ENCODE measurements around the gene FBXL13. TPM values are rescaled to one million over a fixed set of nuclear protein-coding genes. Genes with fewer than 3 reads are reported as not detected.
A peak's percentile ranks its signal among the peaks of the same experiment; 100 is the strongest.
"Not testable (repeated sequence)": the region's sequence is repeated elsewhere in the genome, so short reads cannot be mapped to it uniquely, and the experiment has no call there.

Gene FBXL13
- total RNA-seq, 2 donors from 2014 or later, result 0.45 to 1.1 TPM

- no peak overlapping the region for H3K4me3 Mint-ChIP-seq
- no peaks in the 10 kb centered on the region for H3K36me3 Mint-ChIP-seq (ENCODE audit: low read depth)
- peaks cover 2% of the 10 kb centered on the region for H3K4me1 Mint-ChIP-seq
- H3K27me3 Mint-ChIP-seq, result no peaks in the 10 kb centered on the region
- no peak overlapping the region for H3K27ac Mint-ChIP-seq
- no peak for ATAC-seq (replicated peaks)
- no peaks in the 10 kb centered on the region for H3K9me3 Mint-ChIP-seq
Measured at GRCh38 chr7:103068414-103069403, 5.9 kb downstream of the FBXL13 start.

GRCh38 chr7:103065667-103066066 lies 8.9 kb downstream of the FBXL13 start:
- Mint-ChIP-seq H3K9me3 (no peaks in the 10 kb centered on the region), H3K27me3 (no peaks in the 10 kb centered on the region), H3K36me3 (ENCODE audit: low read depth) (no peaks in the 10 kb centered on the region), H3K27ac (no peak overlapping the region), H3K4me1 (no peaks in the 10 kb centered on the region), H3K4me3 (no peak overlapping the region)
- peak; percentile 60 for ATAC-seq (replicated peaks)

GRCh38 chr7:103063895-103064294 lies 10.7 kb downstream of the FBXL13 start:
- Mint-ChIP-seq H3K4me3 (no peak overlapping the region), H3K36me3 (ENCODE audit: low read depth) (no peaks in the 10 kb centered on the region)
- ATAC-seq (replicated peaks), result no peak

GRCh38 chr7:103059471-103059870 lies 15.1 kb downstream of the FBXL13 start:
- H3K4me3 Mint-ChIP-seq, result no peak overlapping the region

More at GRCh38 chr7:103063895-103064294, 10.7 kb downstream of the FBXL13 start:
- Mint-ChIP-seq H3K27ac (no peak overlapping the region), H3K4me1 (no peaks in the 10 kb centered on the region), H3K9me3 (no peaks in the 10 kb centered on the region), H3K27me3 (no peaks in the 10 kb centered on the region)

GRCh38 chr7:103058122-103058521 lies 16.5 kb downstream of the FBXL13 start:
- no peaks in the 10 kb centered on the region for H3K4me1 Mint-ChIP-seq
- no peak overlapping the region for H3K4me3 Mint-ChIP-seq
- H3K27ac Mint-ChIP-seq, result no peak overlapping the region
- H3K27me3 Mint-ChIP-seq, result no peaks in the 10 kb centered on the region
- ATAC-seq (replicated peaks), result no peak
- H3K9me3 Mint-ChIP-seq, result no peaks in the 10 kb centered on the region
- no peaks in the 10 kb centered on the region for H3K36me3 Mint-ChIP-seq (ENCODE audit: low read depth)

More at GRCh38 chr7:103059471-103059870, 15.1 kb downstream of the FBXL13 start:
- Mint-ChIP-seq H3K4me1 (no peaks in the 10 kb centered on the region), H3K9me3 (no peaks in the 10 kb centered on the region), H3K36me3 (ENCODE audit: low read depth) (no peaks in the 10 kb centered on the region), H3K27me3 (no peaks in the 10 kb centered on the region), H3K27ac (no peak overlapping the region)
- no peak for ATAC-seq (replicated peaks)

GRCh38 chr7:103056006-103056405 lies 18.6 kb downstream of the FBXL13 start:
- H3K4me1 Mint-ChIP-seq; ATAC-seq (replicated peaks); H3K9me3 Mint-ChIP-seq; H3K36me3 Mint-ChIP-seq (ENCODE audit: low read depth); H3K27ac Mint-ChIP-seq; H3K27me3 Mint-ChIP-seq; H3K4me3 Mint-ChIP-seq: not testable (repeated sequence)

GRCh38 chr7:103051519-103051918 lies 23.1 kb downstream of the FBXL13 start:
- peaks cover 3% of the 10 kb centered on the region for H3K9me3 Mint-ChIP-seq
- no peaks in the 10 kb centered on the region for H3K36me3 Mint-ChIP-seq (ENCODE audit: low read depth)
- no peaks in the 10 kb centered on the region for H3K4me1 Mint-ChIP-seq
- no peak overlapping the region for H3K27ac Mint-ChIP-seq
- no peak overlapping the region for H3K4me3 Mint-ChIP-seq
- no peak for ATAC-seq (replicated peaks)
- no peaks in the 10 kb centered on the region for H3K27me3 Mint-ChIP-seq

- no peak overlapping the region for H3K4me3 Mint-ChIP-seq
- H3K27me3 Mint-ChIP-seq, result no peaks in the 10 kb centered on the region
- H3K27ac Mint-ChIP-seq, result no peak overlapping the region
- H3K4me1 Mint-ChIP-seq, result no peaks in the 10 kb centered on the region
- no peak for ATAC-seq (replicated peaks)
- peaks cover 3% of the 10 kb centered on the region for H3K9me3 Mint-ChIP-seq
- H3K36me3 Mint-ChIP-seq (ENCODE audit: low read depth), result no peaks in the 10 kb centered on the region
Measured at GRCh38 chr7:103048833-103049232, 25.8 kb downstream of the FBXL13 start.

- H3K27me3 Mint-ChIP-seq; H3K36me3 Mint-ChIP-seq (ENCODE audit: low read depth); H3K27ac Mint-ChIP-seq; H3K4me3 Mint-ChIP-seq; H3K4me1 Mint-ChIP-seq; ATAC-seq (replicated peaks): not testable (repeated sequence)
- H3K9me3 Mint-ChIP-seq, result peaks cover 14% of the 10 kb centered on the region
Measured at GRCh38 chr7:103041815-103042214, 32.8 kb downstream of the FBXL13 start.

- H3K4me3 Mint-ChIP-seq; H3K27me3 Mint-ChIP-seq; ATAC-seq (replicated peaks); H3K36me3 Mint-ChIP-seq (ENCODE audit: low read depth); H3K4me1 Mint-ChIP-seq; H3K27ac Mint-ChIP-seq: not testable (repeated sequence)
- H3K9me3 Mint-ChIP-seq, result peaks cover 12% of the 10 kb centered on the region
Measured at GRCh38 chr7:103037823-103038739, 36.5 kb downstream of the FBXL13 start.

- H3K4me1 Mint-ChIP-seq, result no peaks in the 10 kb centered on the region
- H3K27me3 Mint-ChIP-seq, result no peaks in the 10 kb centered on the region
- H3K36me3 Mint-ChIP-seq (ENCODE audit: low read depth), result no peaks in the 10 kb centered on the region
- no peak for ATAC-seq (replicated peaks)
- peaks cover 5% of the 10 kb centered on the region for H3K9me3 Mint-ChIP-seq
- no peak overlapping the region for H3K4me3 Mint-ChIP-seq
- no peak overlapping the region for H3K27ac Mint-ChIP-seq
Measured at GRCh38 chr7:103037476-103037822, 37.1 kb downstream of the FBXL13 start.

GRCh38 chr7:103034318-103034717 lies 40.3 kb downstream of the FBXL13 start:
- not testable (repeated sequence) for H3K36me3 Mint-ChIP-seq (ENCODE audit: low read depth); H3K27ac Mint-ChIP-seq; ATAC-seq (replicated peaks); H3K27me3 Mint-ChIP-seq; H3K4me1 Mint-ChIP-seq; H3K4me3 Mint-ChIP-seq; H3K9me3 Mint-ChIP-seq

GRCh38 chr7:103031781-103032180 lies 42.8 kb downstream of the FBXL13 start:
- no peaks in the 10 kb centered on the region for H3K36me3 Mint-ChIP-seq (ENCODE audit: low read depth)
- H3K4me3 Mint-ChIP-seq, result no peak overlapping the region
- H3K4me1 Mint-ChIP-seq, result no peaks in the 10 kb centered on the region
- no peaks in the 10 kb centered on the region for H3K27me3 Mint-ChIP-seq
- H3K27ac Mint-ChIP-seq, result no peak overlapping the region
- no peaks in the 10 kb centered on the region for H3K9me3 Mint-ChIP-seq
- ATAC-seq (replicated peaks), result no peak

- Mint-ChIP-seq H3K9me3 (no peaks in the 10 kb centered on the region), H3K4me1 (no peaks in the 10 kb centered on the region), H3K36me3 (ENCODE audit: low read depth) (no peaks in the 10 kb centered on the region), H3K27me3 (no peaks in the 10 kb centered on the region), H3K27ac (no peak overlapping the region), H3K4me3 (no peak overlapping the region)
- no peak for ATAC-seq (replicated peaks)
Measured at GRCh38 chr7:103031024-103031423, 43.6 kb downstream of the FBXL13 start.
